Measurements from ENCODE around the gene ELOVL3.

The ELOVL3 gene

DNA sequence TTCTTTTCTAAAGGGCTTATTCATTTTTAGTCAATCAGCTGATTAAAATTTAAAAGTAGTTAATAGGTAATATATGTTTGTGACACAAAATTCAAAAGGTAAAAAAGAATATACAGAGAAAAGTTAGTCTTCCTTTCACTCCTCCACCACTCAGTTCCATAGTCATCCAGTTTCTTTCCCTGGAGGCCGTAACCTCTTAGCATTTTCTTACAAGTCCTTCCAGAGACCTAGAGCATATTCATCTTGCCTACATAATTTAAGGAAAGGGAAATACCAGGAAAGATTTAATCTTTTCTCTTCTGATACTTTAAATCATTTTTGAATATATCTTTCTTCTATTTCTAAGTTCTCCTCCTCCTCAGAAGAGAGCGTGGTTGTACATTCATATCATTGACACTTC, 29.3 kb downstream of the ELOVL3 start:
- no peak for DNase-seq

DNA sequence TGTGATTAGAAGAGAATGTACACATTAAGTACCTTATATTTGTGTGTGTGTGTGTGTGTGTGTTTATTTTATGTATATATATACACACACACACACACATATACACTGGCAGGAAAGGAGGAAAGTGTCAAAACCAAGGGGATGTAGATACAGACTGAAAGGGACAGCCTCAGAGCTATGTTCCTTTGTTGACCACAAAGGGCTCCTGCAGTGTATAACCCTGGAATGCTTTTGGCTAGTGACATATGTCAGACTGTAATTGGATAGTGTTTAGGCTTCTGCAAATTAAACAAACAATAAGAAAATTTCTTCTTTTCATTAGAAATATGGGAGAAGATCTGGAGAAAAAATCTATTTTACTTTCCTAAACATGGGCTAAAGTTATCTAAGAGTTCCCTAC, 35.1 kb downstream of the ELOVL3 start:
- DNase-seq: no peak

DNA sequence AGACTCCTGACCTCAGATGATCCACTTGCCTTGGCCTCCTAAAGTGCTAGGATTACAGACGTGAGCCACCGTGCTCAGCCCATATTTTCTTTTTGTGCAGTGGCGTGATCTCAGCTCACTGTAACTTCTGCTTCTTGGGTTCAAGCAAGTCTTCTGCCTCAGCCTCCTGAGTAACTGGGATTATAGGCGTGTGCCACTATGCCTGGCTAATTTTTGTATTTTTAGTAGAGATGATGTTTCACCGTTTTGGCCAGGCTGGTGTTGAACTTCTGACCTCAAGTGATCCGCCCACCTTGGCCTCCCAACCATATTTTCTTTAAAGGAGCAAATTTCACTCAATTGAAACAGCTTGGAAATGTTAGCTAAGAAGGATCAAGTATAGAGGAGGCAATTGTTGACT, 35.7 kb downstream of the ELOVL3 start:
- DNase-seq: no peak

DNA sequence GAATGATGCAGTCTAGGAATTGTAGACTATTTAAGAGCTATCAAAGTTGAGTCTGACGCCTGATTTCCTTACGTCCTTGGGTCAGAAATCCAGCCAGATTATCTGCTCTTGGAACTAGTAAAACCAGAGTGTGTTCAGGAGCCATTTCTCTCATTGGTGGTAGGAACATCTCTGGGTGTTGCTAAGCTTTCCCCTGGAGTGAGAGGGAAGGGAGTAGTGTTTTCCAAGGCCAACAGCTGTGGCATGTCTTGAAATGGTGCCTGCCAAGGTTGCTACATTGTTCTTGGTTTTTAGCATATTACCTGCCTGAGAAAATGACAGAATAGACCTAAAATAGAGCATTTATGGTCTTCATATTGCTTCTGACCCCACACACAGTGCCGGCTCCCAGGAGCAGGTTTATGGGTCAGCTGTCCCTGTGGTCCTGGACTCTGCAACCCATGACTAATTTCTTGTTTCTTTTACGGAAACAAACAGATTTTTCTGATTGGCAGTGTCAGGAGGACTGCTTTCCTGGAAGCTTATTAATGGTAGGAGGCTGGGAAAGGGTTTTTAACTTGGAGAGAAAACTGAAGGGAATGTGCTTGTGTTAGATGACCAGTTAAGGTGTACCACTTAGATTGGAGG, 36.8 kb downstream of the ELOVL3 start:
- DNase-seq: no peak

DNA sequence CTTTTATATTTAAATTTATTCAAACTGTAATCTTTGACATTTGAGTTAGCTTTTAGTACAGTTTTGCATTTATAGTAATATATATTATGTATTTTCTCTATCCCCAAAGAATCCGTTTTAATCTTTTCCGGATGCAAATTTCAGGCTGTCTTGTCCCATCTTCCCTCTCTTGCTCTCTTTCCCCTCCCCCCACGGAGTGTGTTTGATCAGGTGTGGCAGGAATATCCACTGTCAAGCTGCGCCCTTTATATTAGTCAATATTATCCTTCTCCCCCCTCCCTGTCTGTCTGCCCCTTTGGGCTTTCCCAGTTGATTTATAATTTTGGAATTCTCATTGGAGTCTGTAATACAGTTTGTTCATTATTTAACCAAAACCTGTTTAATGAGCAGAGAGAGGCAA, 38.3 kb downstream of the ELOVL3 start:
- no peak for DNase-seq

DNA sequence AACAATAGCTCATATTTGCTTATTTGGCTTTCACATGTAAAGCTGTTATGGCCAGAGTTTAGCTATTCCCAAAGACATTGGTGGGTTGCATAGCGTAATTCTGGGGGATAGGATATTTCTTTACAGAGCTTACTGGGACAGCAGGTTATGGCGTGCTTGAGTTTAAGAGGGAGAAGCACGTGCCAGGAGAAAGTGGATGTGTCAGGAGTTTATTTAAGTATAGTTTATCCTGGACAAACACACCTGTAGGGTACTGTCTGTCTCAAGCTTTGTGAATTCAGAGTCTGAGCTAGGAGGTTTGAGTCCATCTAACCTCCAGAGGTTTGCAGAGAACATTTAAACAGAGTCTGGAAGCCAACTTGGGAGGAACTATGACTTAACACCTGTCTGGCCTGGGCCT, 40.6 kb downstream of the ELOVL3 start:
- DNase-seq: no peak

DNA sequence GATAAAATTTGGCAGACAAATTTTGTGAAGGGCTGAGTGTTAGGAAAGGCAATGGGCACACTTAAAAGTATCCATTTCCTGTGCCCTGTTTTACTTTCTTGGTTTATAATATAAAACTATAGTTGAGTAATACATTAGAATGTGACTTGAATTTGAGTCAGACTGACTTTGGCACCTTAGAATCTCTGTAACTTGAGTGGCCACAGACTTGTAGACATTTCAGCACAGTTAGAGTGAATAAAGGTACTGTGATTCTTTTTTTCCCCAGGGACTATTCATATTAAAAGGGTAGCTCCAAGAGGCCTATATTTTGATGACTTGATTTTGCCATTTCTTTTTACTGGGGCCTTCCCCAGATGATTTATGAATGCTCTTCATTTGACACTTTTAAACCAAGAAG, 41.6 kb downstream of the ELOVL3 start:
- DNase-seq: no peak

DNA sequence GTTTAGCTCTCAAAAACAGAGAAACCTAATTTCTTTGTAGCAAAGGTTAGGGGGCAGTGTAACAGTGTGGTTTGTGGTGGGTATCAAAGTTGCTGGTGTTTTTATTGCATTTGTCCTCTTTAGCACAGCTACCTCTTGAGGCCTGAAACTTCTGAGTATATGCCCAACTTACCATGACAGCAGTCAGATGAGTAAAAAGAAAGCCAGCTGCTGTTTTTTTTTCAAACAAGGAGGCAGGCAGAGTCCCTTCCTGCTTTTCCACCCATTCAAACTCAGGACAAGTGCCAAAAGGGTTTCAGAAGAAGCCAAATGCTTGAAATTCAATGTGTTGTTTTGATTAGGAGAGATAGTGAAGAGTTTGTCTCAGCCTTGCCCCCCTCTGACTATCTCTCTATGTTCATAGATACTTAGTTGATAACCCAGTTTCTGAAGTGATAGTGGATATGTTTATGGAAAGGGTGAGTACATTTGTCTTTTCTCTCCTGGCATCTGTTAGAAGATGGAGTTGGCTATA, 42.3 kb downstream of the ELOVL3 start:
- no peak for DNase-seq

DNA sequence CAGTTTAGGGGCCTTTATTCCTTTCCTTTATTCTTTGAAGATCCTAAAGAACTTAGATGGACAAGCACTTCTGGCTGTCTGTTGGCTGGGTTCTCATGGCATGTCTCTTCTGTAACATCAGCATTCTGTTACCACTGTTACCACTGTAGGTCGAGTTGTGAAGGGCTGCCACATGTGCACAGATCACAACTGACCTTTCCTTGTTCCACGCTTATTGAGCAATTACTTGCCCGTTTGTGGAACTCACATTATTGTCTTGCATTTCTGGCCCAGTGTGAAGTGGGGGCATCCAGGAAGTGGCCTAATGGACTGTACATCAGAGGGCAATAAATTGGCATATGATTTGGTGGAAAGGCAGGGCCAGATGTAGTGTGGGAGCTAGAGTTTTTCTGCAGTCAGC, 42.9 kb downstream of the ELOVL3 start:
- DNase-seq: no peak

DNA sequence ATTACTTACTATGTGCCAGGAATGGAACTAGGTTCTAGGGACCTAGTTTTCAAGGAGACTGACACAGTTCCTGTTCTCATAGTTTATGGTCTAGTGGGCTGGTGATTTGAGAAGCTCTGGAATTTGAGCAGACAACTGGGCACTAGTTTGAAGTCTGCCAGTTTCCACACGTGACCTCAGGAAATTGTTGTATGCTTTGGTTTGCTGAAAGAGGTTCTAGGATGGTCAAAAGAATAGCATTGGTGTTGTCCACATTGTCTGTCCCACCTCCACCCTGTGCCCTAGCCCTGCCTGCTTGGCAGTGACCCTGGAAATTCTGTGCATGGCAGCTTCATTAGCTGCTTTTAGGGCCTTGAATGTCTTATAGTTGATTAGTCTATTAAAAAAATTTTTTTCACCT, 48.0 kb downstream of the ELOVL3 start:
- no peak for DNase-seq

DNA sequence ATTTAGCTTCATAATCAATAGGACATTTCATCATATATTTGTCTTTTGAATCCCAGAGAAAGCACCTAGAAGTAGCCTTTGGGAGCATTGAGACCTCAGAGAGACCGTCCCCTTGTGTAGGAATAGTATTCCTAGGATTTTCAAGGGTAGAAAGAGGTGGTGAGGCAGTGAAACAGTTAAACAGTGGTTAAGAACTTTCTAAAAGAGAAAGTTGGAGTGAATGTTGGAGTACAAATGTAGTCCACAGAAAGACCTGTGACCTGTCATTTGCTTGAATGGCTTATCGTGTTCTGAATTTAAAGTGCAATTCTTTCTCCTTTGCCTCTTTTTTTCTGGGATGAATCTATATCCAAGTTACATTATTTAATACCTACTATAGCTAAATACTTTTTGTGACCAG, 49.2 kb downstream of the ELOVL3 start:
- DNase-seq: no peak

DNA sequence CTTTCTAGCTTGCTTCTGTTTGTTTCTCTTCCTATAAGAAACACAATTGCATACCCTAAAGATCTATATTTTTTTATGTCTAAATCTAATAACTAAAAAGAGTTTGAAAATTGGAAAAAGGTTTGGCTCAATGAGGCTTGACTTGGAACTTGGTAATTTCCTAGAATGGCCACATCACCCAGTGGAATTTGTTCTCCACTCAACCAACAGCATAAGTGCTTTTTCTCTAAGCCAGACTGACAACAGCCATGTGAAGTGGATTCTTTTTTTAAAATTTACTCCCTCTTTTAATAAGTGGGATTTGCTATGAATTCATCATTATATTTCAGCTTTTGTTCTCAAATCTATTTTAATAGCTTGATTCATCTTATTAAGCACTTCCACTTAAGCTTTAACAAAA, 53.0 kb downstream of the ELOVL3 start:
- DNase-seq: no peak

Measured in stimulated activated CD4-positive, alpha-beta T cell treated with anti-CD3 and anti-CD28 coated beads, Interleukin-1b, Interleukin-23, amount 100 ng/mL, for 48 hours (primary cell).